Measurements from ENCODE around the gene AXIN1.

DNA sequence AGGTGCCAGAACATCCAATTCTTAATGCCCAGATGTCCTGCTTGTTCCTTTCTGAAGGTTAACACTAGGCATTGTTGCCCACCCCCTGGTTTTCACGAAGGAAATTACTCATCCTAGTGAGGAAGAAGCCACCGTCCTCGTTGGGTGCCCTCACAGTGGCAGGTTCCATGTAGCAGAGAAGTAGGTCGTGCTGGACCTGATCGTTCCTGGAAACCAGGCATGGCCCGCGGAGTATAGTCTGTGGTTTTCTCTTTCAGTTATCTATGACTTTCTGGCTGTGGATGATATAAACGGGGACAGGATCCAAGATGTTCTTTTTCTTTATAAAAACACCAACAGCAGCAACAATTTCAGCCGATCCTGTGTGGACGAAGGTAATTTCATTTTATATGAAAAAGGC, 93.3 kb downstream of the AXIN1 start:
- TF ChIP-seq, protein P1, sequence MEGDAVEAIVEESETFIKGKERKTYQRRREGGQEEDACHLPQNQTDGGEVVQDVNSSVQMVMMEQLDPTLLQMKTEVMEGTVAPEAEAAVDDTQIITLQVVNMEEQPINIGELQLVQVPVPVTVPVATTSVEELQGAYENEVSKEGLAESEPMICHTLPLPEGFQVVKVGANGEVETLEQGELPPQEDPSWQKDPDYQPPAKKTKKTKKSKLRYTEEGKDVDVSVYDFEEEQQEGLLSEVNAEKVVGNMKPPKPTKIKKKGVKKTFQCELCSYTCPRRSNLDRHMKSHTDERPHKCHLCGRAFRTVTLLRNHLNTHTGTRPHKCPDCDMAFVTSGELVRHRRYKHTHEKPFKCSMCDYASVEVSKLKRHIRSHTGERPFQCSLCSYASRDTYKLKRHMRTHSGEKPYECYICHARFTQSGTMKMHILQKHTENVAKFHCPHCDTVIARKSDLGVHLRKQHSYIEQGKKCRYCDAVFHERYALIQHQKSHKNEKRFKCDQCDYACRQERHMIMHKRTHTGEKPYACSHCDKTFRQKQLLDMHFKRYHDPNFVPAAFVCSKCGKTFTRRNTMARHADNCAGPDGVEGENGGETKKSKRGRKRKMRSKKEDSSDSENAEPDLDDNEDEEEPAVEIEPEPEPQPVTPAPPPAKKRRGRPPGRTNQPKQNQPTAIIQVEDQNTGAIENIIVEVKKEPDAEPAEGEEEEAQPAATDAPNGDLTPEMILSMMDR (IDR thresholded peaks at IDR 0.05): no peak
- no peak for TF ChIP-seq SIN3A (IDR thresholded peaks at IDR 0.05; ENCODE audit: borderline replicate concordance, insufficient read depth, low read depth, low read length)
- TF ChIP-seq POLR2AphosphoS5 (IDR thresholded peaks at IDR 0.05; ENCODE audit: low read depth, low read length): no peak
- TF ChIP-seq, protein P2, sequence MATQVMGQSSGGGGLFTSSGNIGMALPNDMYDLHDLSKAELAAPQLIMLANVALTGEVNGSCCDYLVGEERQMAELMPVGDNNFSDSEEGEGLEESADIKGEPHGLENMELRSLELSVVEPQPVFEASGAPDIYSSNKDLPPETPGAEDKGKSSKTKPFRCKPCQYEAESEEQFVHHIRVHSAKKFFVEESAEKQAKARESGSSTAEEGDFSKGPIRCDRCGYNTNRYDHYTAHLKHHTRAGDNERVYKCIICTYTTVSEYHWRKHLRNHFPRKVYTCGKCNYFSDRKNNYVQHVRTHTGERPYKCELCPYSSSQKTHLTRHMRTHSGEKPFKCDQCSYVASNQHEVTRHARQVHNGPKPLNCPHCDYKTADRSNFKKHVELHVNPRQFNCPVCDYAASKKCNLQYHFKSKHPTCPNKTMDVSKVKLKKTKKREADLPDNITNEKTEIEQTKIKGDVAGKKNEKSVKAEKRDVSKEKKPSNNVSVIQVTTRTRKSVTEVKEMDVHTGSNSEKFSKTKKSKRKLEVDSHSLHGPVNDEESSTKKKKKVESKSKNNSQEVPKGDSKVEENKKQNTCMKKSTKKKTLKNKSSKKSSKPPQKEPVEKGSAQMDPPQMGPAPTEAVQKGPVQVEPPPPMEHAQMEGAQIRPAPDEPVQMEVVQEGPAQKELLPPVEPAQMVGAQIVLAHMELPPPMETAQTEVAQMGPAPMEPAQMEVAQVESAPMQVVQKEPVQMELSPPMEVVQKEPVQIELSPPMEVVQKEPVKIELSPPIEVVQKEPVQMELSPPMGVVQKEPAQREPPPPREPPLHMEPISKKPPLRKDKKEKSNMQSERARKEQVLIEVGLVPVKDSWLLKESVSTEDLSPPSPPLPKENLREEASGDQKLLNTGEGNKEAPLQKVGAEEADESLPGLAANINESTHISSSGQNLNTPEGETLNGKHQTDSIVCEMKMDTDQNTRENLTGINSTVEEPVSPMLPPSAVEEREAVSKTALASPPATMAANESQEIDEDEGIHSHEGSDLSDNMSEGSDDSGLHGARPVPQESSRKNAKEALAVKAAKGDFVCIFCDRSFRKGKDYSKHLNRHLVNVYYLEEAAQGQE (IDR thresholded peaks at IDR 0.05; ENCODE audit: insufficient read depth in 1 of 2, low read depth in 2 of 2, low read length in 1 of 2): no peak
